Measurements from ENCODE around the gene ARFGAP3.
"Not testable (repeated sequence)": the region's sequence is repeated elsewhere in the genome, so short reads cannot be mapped to it uniquely, and the experiment has no call there.

GRCh38 chr22:42782306-42782705, 74.8 kb downstream of the ARFGAP3 start:
- TF ChIP-seq CTCF (conservative IDR thresholded peaks at IDR 0.05; ENCODE audit: low read depth, low read length); EZH2 (IDR thresholded peaks at IDR 0.05; ENCODE audit: borderline replicate concordance, low read depth, low read length, poor library complexity, severe bottlenecking): not testable (repeated sequence)
